ENCODE data around the gene STK25.
A peak's percentile ranks its signal among the peaks of the same experiment; 100 is the strongest.

Gene STK25

GRCh38 chr2:241498115-241499070, 10.0 kb downstream of the STK25 start:
- no peak overlapping the region for H2AK5ac ChIP-seq (ENCODE audit: low read depth, low read length)
- H4K8ac ChIP-seq (ENCODE audit: low read depth, low read length), result no peak overlapping the region
- peak overlapping the region; percentile 21 for H3K9ac ChIP-seq (ENCODE audit: low read depth, low read length, poor library complexity)
- H3K36me3 ChIP-seq (replicated peaks in 1 of 2; ENCODE audit: control insufficient read depth in 2 of 2, insufficient read depth in 2 of 2, low read length in 2 of 2), result peaks cover 58 to 90% of the 10 kb centered on the region in 2 donors
- no peak overlapping the region for H3K4ac ChIP-seq (ENCODE audit: low read length)
- H2BK5ac ChIP-seq (ENCODE audit: low read length), result no peak overlapping the region
- H2AFZ ChIP-seq (ENCODE audit: low read length), result no peak overlapping the region
- no peak overlapping the region for H4K91ac ChIP-seq (ENCODE audit: low read depth, low read length, poor library complexity)
- H2BK120ac ChIP-seq (ENCODE audit: low read depth, low read length), result no peak overlapping the region
- H3K79me1 ChIP-seq (ENCODE audit: low read depth, low read length), result peaks cover 18% of the 10 kb centered on the region
- no peaks in the 10 kb centered on the region for H3K4me1 ChIP-seq (ENCODE audit: control insufficient read depth in 2 of 2, insufficient read depth in 1 of 2, low read depth in 1 of 2, low read length in 2 of 2)
- DNase-seq (ENCODE audit: low spot score), result no peak
- H2BK12ac ChIP-seq (ENCODE audit: low read length), result peak overlapping the region; percentile 22
- H3K18ac ChIP-seq (ENCODE audit: low read length), result no peak overlapping the region
- no peak overlapping the region for H3K27ac ChIP-seq (replicated peaks; ENCODE audit: low read length)
- H2BK15ac ChIP-seq (ENCODE audit: low read length), result no peak overlapping the region
- H3K14ac ChIP-seq (ENCODE audit: low read length), result peak overlapping the region; percentile 56
- no peaks in the 10 kb centered on the region for H3K27me3 ChIP-seq (ENCODE audit: control insufficient read depth in 3 of 3, insufficient read depth in 3 of 3, low read depth in 1 of 3, low read length in 3 of 3)
- H3K23ac ChIP-seq (ENCODE audit: low read depth, low read length, poor library complexity), result peak overlapping the region; percentile 65
- no peak overlapping the region for H3K4me2 ChIP-seq (ENCODE audit: insufficient read depth, low read length, poor library complexity, severe bottlenecking)
- WGBS, 2 donors (ENCODE audit: extremely low coverage in 2 of 2, insufficient read length in 2 of 2, insufficient replicate concordance in 1 of 2), result no CpG with 5 or more reads among the region's 36 CpGs
- H3K4me3 ChIP-seq (ENCODE audit: low read length in 2 of 2), result no peak overlapping the region
- no peaks in the 10 kb centered on the region for H3K9me3 ChIP-seq (replicated peaks in 1 of 2; ENCODE audit: control insufficient read depth in 2 of 2, insufficient read depth in 1 of 2, low read depth in 1 of 2, low read length in 2 of 2)

- H3K4me2 ChIP-seq (ENCODE audit: insufficient read depth, low read length, poor library complexity, severe bottlenecking), result no peak overlapping the region
- no peak overlapping the region for H2AK5ac ChIP-seq (ENCODE audit: low read depth, low read length)
- no peaks in the 10 kb centered on the region for H3K4me1 ChIP-seq (ENCODE audit: control insufficient read depth in 2 of 2, insufficient read depth in 1 of 2, low read depth in 1 of 2, low read length in 2 of 2)
- H3K27me3 ChIP-seq (ENCODE audit: control insufficient read depth in 3 of 3, insufficient read depth in 3 of 3, low read depth in 1 of 3, low read length in 3 of 3), result no peaks in the 10 kb centered on the region
- peak overlapping the region; percentile 65 for H4K8ac ChIP-seq (ENCODE audit: low read depth, low read length)
- peaks cover 18% of the 10 kb centered on the region for H3K79me1 ChIP-seq (ENCODE audit: low read depth, low read length)
- no peak overlapping the region for H3K4me3 ChIP-seq (ENCODE audit: low read length in 2 of 2)
- H3K23ac ChIP-seq (ENCODE audit: low read depth, low read length, poor library complexity), result peak overlapping the region; percentile 31
- peak overlapping the region; percentile 13 for H2BK5ac ChIP-seq (ENCODE audit: low read length)
- H3K36me3 ChIP-seq (replicated peaks in 1 of 2; ENCODE audit: control insufficient read depth in 2 of 2, insufficient read depth in 2 of 2, low read length in 2 of 2), result peaks cover 61 to 96% of the 10 kb centered on the region in 2 donors
- no peak overlapping the region for H3K18ac ChIP-seq (ENCODE audit: low read length)
- no peak overlapping the region for H2AFZ ChIP-seq (ENCODE audit: low read length)
- H3K14ac ChIP-seq (ENCODE audit: low read length), result peak overlapping the region; percentile 21
- no peak overlapping the region for H3K27ac ChIP-seq (replicated peaks; ENCODE audit: low read length)
- WGBS, 2 donors (ENCODE audit: extremely low coverage in 2 of 2, insufficient read length in 2 of 2, insufficient replicate concordance in 1 of 2), result no CpG with 5 or more reads among the region's 29 CpGs
- no peak overlapping the region for H2BK15ac ChIP-seq (ENCODE audit: low read length)
- peak overlapping the region; percentile 10 for H2BK12ac ChIP-seq (ENCODE audit: low read length)
- no peak overlapping the region for H2BK120ac ChIP-seq (ENCODE audit: low read depth, low read length)
- no peaks in the 10 kb centered on the region for H3K9me3 ChIP-seq (replicated peaks in 1 of 2; ENCODE audit: control insufficient read depth in 2 of 2, insufficient read depth in 1 of 2, low read depth in 1 of 2, low read length in 2 of 2)
- DNase-seq (ENCODE audit: low spot score), result no peak
- H3K4ac ChIP-seq (ENCODE audit: low read length), result no peak overlapping the region
- no peak overlapping the region for H3K9ac ChIP-seq (ENCODE audit: low read depth, low read length, poor library complexity)
- no peak overlapping the region for H4K91ac ChIP-seq (ENCODE audit: low read depth, low read length, poor library complexity)
These were observed 11.2 kb downstream of the STK25 start for GRCh38 chr2:241496904-241497877.

- DNase-seq (ENCODE audit: low spot score), result no peak
- no CpG with 5 or more reads among the region's 28 CpGs for WGBS, 2 donors (ENCODE audit: extremely low coverage in 2 of 2, insufficient read length in 2 of 2, insufficient replicate concordance in 1 of 2)
These were observed 12.2 kb downstream of the STK25 start for GRCh38 chr2:241496003-241496707.

More at GRCh38 chr2:241496003-241496707, 12.2 kb downstream of the STK25 start:
- Histone ChIP-seq H2BK12ac (ENCODE audit: low read length) (no peak overlapping the region), H4K91ac (ENCODE audit: low read depth, low read length, poor library complexity) (no peak overlapping the region), H3K9me3 (replicated peaks in 1 of 2; ENCODE audit: control insufficient read depth in 2 of 2, insufficient read depth in 1 of 2, low read depth in 1 of 2, low read length in 2 of 2) (no peaks in the 10 kb centered on the region), H3K4ac (ENCODE audit: low read length) (no peak overlapping the region), H3K27ac (replicated peaks; ENCODE audit: low read length) (no peak overlapping the region), H3K9ac (ENCODE audit: low read depth, low read length, poor library complexity) (no peak overlapping the region), H3K23ac (ENCODE audit: low read depth, low read length, poor library complexity) (peak overlapping the region; percentile 80), H3K14ac (ENCODE audit: low read length) (no peak overlapping the region), H4K8ac (ENCODE audit: low read depth, low read length) (no peak overlapping the region), H3K4me3 (ENCODE audit: low read length in 2 of 2) (no peak overlapping the region), H3K79me1 (ENCODE audit: low read depth, low read length) (peaks cover 17% of the 10 kb centered on the region), H3K27me3 (ENCODE audit: control insufficient read depth in 3 of 3, insufficient read depth in 3 of 3, low read depth in 1 of 3, low read length in 3 of 3) (no peaks in the 10 kb centered on the region), H3K4me1 (ENCODE audit: control insufficient read depth in 2 of 2, insufficient read depth in 1 of 2, low read depth in 1 of 2, low read length in 2 of 2) (no peaks in the 10 kb centered on the region), H3K4me2 (ENCODE audit: insufficient read depth, low read length, poor library complexity, severe bottlenecking) (no peak overlapping the region), H2AFZ (ENCODE audit: low read length) (no peak overlapping the region), H2AK5ac (ENCODE audit: low read depth, low read length) (no peak overlapping the region), H3K36me3 (replicated peaks in 1 of 2; ENCODE audit: control insufficient read depth in 2 of 2, insufficient read depth in 2 of 2, low read length in 2 of 2) (peaks cover 58 to 87% of the 10 kb centered on the region in 2 donors), H2BK5ac (ENCODE audit: low read length) (peak overlapping the region; percentile 87), H2BK120ac (ENCODE audit: low read depth, low read length) (no peak overlapping the region), H3K18ac (ENCODE audit: low read length) (no peak overlapping the region), H2BK15ac (ENCODE audit: low read length) (no peak overlapping the region)

All from neuronal stem cell (in vitro differentiated cells).